Fibroblast of upper back skin (primary cell): ENCODE results near the gene FAR1.

ENCODE experiments used
- DNase-seq: peaks from one replicate; pipeline ENCODE4 v3.0.0-alpha.2; 2013

The FAR1 gene

DNA sequence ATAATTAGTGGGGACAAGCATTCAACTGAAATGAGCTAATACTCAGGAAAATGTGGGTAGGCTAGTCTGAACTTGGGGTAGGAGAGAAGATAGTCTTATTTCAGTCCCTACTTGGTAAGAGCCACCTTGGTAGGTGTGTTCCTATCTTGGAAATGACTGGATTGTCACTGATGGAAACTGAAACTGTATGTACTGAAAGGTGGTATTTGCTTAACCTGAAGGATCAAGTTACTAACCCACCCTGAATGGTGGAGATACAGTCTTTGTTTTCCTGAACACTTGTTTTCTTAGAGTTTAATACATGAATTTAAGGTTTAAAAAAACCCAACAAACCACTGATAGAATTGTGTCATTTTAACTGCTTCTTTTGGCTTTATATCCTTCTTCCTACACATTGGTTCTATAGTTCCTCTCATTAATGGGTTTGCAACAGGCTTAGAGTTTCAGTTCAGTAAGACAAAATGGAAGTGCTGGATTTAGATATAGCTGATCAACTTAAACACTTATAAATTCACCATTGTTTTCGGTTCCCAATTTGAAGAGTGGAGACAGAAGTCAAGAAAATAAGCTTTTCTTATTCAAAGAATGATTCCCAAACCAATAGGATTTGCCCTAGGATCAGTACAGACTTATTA lies 4.2 kb downstream of the FAR1 start:
- DNase-seq, result no peak

DNA sequence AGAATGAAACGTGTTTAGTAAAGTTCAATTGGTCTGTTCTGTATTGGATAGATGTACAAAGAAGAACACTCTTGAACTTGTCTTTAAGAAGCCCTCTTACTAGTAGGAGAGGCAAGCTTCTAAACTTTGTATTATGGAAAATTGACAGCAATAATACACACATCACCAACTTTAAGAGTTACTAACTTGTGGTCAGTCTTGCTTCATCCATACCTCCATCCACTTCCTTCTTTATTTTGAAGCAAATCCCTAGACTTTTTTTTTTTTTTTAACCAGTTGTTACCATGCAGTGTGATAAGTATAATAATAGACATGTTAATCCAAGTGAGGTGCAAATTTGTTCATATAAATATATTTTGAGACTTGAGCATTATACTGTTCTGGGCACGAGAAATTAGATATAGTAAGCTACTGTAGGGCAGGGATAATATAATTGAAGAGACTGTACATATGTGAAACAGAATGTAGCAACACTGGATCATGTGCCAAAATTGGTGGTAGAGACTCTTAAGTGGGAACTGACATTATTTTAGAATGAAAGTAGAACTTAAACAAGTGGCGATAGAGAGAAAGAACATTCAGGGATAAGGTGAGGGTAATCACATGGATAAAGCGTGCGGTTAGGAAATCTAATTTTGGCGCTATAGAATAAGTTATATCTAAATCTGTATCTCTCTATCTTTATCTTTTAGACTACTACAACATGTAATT lies 6.5 kb downstream of the FAR1 start:
- peak; percentile 62 for DNase-seq

DNA sequence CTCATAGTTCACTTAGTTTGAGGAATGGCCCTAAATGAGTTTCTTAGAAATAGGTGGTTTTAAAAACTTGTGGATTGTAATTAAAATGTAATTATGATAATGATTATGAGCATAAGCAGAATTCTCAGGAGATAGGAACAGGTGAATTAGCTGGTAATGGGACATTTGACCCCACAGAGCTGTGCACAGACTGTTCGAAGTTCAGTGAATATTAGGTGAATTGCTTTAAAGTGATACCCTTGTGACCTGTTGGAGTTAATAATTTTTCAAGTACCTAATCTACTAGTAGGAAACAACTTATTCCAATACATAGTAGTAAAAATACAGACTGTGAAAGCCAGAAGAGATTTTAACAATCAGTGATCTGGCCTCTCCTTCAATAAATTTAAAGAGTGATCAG lies 8.1 kb downstream of the FAR1 start:
- no peak for DNase-seq

DNA sequence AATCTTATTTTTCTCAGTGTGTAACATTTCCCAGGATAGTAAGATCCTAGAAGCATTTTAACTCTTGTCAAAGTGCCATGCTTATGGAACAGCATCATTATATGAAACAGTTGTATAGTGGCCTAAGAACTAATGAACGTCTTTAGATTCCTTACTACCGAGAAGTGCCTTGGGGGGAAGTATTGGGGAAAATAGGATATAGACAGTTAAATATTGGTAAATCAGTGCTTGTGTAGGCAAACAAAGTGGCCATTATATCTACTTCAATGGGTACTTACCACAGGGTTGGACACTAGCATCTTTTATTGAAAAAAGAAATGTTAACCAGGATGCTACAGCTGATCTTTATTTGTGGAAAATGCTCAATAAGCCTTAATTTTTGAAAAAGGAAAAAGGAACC lies 11.3 kb downstream of the FAR1 start:
- DNase-seq, result no peak

DNA sequence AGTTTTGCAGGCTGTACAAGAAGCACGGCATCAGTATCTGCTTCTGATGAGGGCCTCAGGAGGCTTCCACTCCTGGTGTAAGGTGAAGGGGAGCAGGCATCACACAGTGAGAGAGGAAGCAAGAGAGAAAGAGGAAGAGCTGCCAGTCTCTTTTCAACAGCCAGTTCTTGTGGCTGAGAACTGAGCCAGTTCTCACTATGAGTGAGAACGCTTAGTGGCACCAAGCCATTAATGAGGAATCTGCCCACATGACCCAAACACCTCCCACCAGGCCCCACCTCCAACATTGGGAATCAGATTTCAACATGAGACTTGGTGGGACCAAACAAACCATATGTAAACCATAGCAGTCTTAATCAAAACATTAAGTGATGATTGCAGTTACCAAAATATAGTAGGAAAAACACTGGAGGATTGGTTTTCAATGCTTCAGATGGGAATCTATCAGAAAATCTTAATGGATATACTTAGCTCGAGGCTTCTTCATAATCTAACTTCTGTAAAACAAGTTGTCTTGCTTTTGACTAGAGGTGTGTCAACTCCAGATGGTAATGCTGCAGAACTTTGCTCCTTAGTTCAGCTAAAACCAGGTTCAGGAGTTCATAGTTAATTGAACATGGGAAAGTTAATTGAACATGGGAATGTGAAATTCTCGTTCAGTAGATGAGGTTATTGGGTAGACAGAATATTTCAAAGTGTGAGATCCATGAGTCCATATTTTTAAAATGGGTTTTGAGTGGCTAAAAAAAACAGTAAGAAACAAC lies 12.2 kb downstream of the FAR1 start:
- no peak for DNase-seq

DNA sequence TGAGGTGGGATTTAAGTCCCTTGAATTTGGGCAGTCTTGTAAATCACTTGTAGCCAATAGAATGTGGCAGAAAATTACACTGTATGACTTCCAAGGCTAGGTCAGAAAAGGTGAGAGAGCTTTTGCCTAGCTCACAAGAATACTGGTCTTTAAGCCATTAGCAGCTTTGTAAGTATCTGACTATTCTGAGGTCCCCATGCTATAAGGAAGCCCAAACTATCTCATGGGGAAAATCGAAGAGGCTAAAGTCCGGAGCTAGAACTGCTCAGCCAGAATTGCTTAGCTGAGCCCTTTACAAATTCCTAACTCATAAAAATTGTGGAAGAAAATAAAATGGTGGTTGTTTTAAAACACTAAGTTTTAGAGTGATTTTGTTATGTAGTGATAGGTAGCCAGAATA lies 13.0 kb downstream of the FAR1 start:
- no peak for DNase-seq

DNA sequence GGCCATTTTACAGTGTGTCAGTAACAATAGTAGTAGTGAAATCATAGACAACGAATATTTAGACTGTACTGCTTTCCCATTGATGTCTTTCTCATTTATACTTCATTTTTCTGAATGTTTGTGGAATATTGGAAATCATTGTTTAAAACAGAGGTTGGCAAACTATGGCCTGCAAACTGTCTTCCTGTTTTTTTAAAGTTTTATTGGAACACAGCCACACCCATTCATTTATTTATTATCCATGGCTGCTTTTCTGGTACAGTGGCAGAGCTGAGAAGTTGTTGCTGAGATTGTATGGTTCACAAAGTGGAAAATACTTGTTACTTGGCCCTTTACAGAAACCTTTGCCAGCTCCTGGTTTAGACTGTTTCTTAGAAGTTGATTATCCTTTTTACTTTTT lies 13.7 kb downstream of the FAR1 start:
- DNase-seq, result no peak

DNA sequence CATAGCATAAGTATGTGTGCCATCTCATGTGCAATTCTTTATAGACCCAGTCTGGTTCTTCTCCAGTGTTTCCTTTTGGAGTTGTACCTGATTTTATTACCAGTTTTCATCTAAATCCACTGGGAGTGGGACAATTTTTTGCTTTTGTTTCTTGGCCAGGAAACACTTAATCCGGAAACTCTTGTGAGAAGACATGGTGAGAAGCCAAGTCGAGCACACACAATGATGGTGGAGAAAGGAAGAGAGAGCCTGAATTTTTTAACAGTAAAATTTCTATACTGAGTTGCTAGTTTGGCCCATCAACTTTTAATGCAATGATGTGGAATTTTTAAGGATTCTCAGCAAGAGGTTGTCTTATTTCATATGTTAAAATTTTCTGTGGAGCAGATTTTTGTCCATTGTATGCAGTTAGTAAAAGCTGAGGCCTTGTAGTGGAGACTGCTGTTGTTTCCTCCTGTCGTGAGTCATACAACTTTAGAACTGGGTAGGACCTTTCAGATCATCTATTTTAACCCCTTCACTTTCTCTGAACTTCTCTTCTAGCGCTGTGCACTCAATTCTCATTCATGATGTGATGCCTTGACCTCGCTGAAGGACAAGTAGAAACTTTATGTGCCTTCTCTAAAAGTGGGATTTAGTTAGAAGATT lies 17.1 kb downstream of the FAR1 start:
- DNase-seq, result no peak

DNA sequence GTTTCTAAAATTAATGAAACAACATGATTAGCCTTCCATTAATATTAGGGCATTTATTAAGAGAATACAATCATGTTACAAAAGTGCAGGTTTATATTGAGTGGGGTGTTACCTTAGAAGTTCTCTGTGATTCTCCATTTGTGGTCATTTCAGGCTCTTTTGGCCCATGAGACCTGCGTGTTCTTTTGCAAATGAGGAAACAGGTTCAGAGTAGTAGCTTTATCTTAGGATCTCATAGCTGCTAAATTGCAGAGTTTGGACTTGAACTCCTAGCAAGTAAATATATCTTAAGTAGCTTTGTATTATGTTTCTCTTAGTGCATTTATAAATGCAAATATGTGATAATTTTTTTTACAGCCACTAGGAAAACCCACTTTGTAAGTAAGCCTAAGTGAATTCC lies 18.3 kb downstream of the FAR1 start:
- DNase-seq, result no peak

DNA sequence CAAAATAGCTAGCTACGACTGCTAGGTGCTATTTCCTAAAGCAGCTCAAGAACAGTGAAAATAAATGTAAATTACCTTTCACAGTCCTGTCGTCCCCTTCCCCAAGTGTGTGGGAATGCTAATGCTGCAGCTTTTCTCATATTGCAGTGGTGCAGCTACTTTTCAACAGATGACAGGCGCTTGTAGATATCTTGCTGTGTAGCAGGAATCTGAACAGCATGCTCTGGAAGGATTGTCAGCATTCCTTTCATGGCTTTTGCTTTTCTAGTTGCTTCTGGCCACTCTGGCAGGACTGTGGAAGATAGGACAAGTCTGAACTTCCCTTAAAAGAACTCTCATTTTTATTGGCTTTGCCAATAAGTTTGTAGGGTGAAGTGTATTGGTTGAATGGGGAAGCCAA lies 18.8 kb downstream of the FAR1 start:
- no peak for DNase-seq

DNA sequence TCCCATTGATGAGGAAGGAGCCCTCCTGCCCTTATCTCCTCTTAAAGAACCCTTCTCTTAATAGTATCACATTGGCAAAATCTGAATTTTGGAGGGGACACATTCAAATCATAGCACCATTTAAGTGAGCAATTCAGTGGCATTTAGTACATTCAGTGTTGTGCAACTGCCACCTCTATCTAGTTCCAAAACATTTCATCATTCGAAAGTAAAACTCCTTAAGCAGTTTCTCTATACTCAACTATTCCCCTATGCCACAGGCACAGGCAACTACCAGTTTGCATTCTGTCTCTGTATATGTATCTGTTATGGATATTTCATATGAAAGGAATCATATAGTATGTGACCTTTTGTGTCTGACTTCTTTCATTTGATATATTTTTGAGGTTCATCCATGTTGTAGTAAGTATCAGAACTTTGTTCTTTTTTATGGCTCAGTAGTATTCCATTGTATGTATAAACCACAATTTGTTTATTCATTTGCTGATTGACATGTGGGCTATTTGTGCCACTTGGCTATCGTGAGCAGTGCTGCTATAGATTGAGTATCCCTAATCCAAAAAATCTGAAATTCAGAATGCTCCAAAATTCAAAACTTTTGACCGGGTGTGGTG lies 22.9 kb downstream of the FAR1 start:
- DNase-seq, result no peak

DNA sequence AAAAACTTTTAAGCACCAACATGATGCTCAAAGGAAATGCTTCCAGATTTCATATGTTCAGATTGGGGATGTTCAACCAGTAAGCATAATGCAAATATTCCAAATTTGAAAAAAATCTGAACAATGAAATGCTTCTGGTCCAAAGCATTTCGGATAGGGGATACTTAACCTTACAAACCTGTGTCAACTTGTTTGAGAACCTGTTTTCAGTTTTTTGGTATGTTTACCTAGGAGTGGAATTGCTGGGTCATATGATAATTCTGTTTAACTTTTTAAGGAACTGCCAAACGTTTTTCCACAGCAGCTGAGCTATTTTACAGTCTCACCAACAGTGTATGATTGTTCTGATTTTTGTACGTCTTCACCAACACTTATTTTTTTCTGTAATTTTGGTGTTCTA lies 23.7 kb downstream of the FAR1 start:
- no peak for DNase-seq

DNA sequence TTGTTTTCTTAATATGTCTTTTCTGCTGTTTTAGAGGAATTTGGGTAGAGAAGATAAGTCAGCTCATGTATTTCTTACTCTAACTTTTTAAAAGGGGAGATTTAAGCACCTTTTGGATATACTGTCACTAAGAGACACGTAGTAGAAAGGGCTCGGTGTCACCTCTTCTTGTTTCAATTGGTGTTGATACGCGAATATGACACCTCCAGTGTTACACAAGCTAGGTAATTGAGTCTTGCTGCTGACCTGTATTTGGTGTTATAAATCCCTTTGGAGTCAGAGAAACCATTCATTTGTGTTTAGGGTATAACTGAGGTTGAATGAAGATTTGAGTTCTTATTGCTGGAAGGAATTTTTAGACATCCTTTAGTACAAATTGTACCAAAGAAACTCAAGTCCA lies 25.6 kb downstream of the FAR1 start:
- no peak for DNase-seq

DNA sequence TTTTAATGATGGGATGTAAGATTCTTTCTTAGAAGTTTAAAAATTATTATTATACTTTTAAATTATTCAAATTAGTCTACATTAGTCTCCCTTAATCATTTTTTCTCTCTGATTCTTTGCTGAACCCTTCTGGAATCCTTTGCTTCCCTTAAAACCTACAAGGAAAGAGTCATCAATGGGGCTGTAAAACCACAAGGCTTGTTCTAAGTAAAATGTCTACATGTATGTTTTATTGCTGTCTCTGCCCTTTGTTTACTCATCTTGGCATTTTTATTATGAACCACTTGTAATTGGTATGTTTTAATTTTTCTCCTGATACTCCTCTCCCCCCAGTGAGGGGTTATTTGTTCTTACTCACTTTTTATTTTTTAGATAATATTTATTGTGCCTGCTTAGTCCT lies 27.4 kb downstream of the FAR1 start:
- no peak for DNase-seq

DNA sequence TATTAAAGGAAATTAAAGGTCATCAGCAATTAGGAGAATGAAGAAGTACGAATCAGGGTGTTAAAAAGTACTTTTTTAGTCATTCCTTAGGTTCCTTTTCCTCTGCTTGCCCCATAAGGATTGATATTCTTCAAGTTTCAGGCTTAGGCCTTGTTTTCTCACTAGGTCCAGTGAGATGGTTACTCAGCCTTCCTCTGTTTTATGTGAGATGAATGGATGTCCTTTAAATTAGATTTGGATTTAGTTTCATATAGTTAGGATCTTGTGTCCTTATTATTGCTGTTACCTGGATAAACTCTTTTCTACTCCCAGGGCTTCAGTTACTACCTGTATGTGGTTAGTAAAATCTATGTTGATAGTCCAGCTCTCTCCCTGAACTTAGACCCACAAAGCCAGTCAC lies 29.2 kb downstream of the FAR1 start:
- no peak for DNase-seq

DNA sequence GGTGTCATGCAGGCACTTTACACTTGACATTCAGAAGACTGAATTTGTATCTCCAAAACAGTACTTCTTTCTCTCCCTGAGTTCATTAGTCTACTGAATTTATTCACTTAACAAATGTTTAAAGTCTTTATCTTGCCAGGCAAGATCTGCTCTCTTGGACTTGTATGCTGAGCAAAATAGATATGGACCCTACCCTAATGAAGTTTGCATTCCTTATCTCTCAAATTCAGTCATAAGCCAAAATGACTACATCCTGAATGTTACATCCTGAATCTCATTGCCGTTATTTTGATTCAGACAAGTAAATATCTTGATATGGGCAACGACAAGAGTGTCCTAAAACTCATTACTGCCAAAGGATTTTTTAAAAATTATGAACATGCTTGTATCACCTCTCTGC lies 29.7 kb downstream of the FAR1 start:
- DNase-seq, result no peak

DNA sequence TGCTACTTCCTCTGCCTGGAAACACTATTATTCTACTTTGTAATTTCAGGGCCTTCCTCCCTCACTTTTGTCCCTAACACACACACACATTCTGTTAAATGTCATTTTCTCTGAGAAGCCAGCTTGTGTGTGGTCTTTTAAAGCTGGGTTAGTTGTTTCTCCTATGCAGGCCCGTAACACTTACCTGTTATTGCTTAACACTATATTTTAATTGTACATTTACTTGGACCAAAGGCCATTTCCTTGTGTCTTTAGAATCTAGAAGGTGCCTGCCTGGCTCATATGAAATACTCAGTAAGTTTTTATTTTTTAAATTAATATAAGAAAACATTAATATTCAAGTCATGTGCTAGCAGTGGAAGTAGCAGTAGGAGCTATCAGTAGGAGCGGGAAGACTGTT lies 30.6 kb downstream of the FAR1 start:
- no peak for DNase-seq

DNA sequence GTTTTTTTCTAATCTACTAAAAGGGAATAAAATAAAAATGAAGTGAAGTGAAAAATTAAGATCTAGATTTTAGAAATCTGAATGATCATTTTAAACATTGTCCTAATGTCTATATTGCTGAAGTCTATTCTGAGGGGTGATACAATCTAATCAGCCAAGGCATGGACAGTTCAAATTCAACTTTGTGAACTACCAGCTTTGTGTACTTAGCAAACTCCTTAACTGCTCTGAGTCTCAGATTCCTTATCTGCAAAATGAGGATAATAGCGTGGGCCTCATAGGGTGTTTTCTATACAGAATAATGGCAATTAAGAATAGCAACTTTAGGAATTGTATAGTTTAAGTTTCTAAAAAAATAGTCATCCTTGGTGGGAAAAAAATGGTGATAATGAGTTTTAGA lies 31.4 kb downstream of the FAR1 start:
- no peak for DNase-seq

DNA sequence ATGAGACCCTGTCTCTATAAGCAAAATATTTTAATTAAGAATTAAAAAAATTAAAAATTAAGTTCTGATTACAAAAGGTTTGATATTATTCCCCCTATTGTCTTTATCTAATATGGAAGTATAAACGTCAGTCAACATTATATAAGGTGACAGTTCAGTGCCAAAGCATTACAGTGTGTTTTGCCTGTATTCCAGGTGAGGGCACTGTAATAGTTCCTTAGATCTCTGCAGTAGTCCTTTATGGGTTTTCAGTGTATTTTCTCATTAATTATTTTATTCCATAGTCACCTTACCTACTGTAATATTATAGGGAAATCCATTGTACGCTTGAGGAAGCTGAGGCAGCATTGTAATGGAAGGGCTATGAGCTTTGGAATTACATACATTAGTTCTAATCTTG lies 33.0 kb downstream of the FAR1 start:
- no peak for DNase-seq

DNA sequence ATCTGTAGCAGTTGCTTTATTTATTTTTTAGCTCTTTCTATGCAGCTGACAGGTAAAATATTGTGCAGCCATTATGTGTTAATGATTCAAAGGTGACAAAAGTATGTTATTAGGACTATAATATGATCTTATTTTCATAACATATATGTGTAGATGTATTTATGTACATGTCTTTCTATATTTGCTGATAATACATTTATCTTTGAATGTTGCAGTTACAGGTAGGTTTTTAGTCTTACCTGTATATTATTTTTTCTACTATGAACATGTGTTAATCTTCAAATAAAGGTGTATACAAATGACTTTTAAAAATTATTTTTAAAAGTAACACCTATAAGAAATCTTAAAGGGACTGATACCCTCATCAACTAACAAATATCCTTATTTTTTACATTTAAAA lies 33.6 kb downstream of the FAR1 start:
- DNase-seq, result no peak

DNA sequence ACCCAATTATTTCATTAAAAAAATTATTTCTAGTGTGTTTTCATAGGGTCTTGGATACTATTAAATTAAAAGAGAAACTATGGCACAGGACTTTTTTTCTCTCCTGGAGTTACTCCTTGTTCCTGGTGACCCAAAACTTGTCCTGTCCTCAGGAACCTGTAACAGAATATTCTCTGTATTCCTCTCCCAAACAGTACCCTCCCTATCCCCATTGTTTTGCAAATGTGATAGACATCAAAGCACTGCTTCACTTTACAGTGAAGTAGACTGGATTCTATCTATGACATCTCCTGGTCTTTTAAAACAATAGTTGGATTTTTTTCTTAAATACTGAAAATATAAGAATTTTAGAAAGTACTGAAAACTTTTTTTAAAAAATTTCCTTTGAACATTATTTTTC lies 37.2 kb downstream of the FAR1 start:
- no peak for DNase-seq

DNA sequence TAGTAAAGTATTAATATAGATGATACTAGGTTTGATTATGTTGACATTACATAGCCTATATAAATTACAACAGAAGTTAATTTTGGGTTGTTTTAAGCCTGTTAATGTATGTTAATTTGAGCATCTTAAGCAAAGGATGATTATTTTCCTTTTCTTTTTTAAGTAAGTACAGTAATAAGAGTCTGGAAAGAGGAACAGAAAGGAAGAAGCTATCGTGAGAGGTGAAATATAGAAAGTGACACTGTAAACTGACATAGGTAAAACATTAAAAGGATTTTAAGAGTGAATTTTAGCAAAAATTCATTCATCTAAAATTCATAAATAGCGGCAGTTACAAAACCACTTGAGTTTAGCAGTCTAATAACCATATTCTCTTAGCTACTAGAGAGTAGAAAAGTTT lies 45.5 kb downstream of the FAR1 start:
- no peak for DNase-seq

DNA sequence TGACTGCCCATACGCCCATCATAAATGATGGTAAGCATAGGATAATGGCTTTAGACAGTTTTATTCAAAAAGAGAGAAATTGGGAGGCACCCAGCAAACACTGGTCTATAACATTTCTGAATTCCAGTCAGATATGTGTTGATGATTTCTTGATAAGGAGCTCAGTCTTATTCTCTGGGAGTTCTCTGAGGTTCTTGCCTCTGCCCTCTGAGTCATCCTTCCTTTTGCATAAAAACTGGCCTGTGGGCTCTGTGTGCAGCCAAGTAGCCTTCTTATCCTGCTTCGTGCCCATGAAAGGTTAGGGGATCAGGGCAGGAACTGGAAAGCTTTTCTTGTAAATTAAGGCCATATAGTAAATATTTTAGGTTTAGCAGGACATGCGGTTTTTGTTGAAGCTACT lies 48.9 kb downstream of the FAR1 start:
- peak; percentile 49 for DNase-seq

DNA sequence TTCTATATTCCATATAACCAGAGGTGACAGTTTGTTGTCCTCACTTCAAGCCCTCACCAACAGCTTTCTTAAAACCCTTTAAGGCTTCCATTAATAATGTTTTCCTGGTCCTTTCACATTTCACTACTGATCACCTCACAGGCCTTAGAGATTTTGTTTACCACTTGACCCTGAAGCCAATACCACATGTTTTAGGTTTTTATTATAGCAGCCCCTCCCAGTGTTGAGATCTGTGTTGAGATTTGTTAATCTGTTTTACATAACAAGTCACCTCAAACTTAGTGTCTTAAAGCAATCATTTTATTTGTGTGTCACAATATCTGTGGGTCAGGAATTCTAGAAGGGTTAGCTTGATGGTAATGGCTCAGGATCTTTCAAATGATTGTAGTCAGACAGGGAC lies 49.9 kb downstream of the FAR1 start:
- no peak for DNase-seq
